Endothelial cell of umbilical vein (primary cell): ENCODE data around the gene PGAM2.

Source experiments
- CTCF ChIP-seq, 2 donors: IDR thresholded peaks; 1 replicate in 1 of 2; 2 replicates in 1 of 2; pipeline ENCODE4 v1.5.1; 2011; ENCODE audit warnings: low read length in 2 of 2, mild to moderate bottlenecking in 2 of 2, moderate library complexity in 2 of 2, control low read depth in 1 of 2, inconsistent platforms in 1 of 2, low read depth in 1 of 2; ENCODE audit not compliant: insufficient read depth in 1 of 2; ENCODE audit errors: extremely low read depth in 1 of 2
- EZH2 ChIP-seq: IDR thresholded peaks from 2 replicates; pipeline ENCODE4 v1.6.1; 2012; ENCODE audit warnings: borderline replicate concordance, low read depth, mild to moderate bottlenecking, moderate library complexity, low read length, inconsistent platforms; ENCODE audit not compliant: severe bottlenecking
- FOS ChIP-seq: IDR thresholded peaks from 2 replicates; pipeline ENCODE4 v1.6.1; 2011; ENCODE audit warnings: mild to moderate bottlenecking, low read length, moderate library complexity, borderline replicate concordance; ENCODE audit not compliant: insufficient read depth
- JUN ChIP-seq: IDR thresholded peaks from 2 replicates; pipeline ENCODE4 v1.6.1; 2011; ENCODE audit warnings: borderline replicate concordance, low read depth; ENCODE audit not compliant: insufficient read length, insufficient read depth
- MAX ChIP-seq: IDR thresholded peaks from 2 replicates; pipeline ENCODE4 v1.6.1; 2011; ENCODE audit not compliant: insufficient read depth, insufficient read length
- POLR2A ChIP-seq: IDR thresholded peaks from 2 replicates; pipeline ENCODE4 v1.6.1; 2012; ENCODE audit warnings: low read depth, mild to moderate bottlenecking, control low read depth, low read length
- POLR2AphosphoS5 ChIP-seq: IDR thresholded peaks from 2 replicates; pipeline ENCODE4 v1.6.1; 2012; ENCODE audit warnings: low read depth, mild to moderate bottlenecking, control low read depth, low read length, moderate library complexity; ENCODE audit not compliant: insufficient read depth

GRCh38 chr7:44103566-44103922 is 38.2 kb upstream of the PGAM2 start:
- TF ChIP-seq POLR2AphosphoS5 (no peak), CTCF (IDR thresholded peaks at IDR 0.05; ENCODE audit: extremely low read depth in 1 of 2, insufficient read depth in 1 of 2, low read depth in 1 of 2, low read length in 2 of 2) (no peak), JUN (no peak), EZH2 (no peak), POLR2A (no peak), FOS (no peak), MAX (no peak)
